GM19043 (cell line): ENCODE data around the gene RDH14.

Experiments
- ATAC-seq: cut with Tn5 transposase; IDR thresholded peaks from one replicate; pipeline ENCODE4 v1.9.1; 2021; ENCODE audit warnings: low read depth; ENCODE audit not compliant: unreplicated experiment

RDH14 gene

GRCh38 chr2:18578033-18578432, 17.6 kb upstream of the RDH14 start:
- no peak for ATAC-seq

- ATAC-seq = no peak
Measured at GRCh38 chr2:18566145-18566769, 5.8 kb upstream of the RDH14 start.

- ATAC-seq = no peak
Measured at GRCh38 chr2:18560797-18561085, 288 bp upstream of the RDH14 start.

- no peak for ATAC-seq
Measured at GRCh38 chr2:18559531-18560030, 872 bp downstream of the RDH14 start.

GRCh38 chr2:18558458-18558857, 2.0 kb downstream of the RDH14 start:
- no peak for ATAC-seq

GRCh38 chr2:18557121-18557520, 3.3 kb downstream of the RDH14 start:
- no peak for ATAC-seq

GRCh38 chr2:18552351-18553077, 7.9 kb downstream of the RDH14 start:
- ATAC-seq = no peak

GRCh38 chr2:18551623-18552022, 8.8 kb downstream of the RDH14 start:
- no peak for ATAC-seq

- no peak for ATAC-seq
Measured at GRCh38 chr2:18551169-18551568, 9.3 kb downstream of the RDH14 start.

GRCh38 chr2:18550433-18550832, 10.0 kb downstream of the RDH14 start:
- ATAC-seq = no peak

GRCh38 chr2:18549083-18549482, 11.4 kb downstream of the RDH14 start:
- no peak for ATAC-seq

GRCh38 chr2:18548621-18549020, 11.8 kb downstream of the RDH14 start:
- ATAC-seq = no peak

- ATAC-seq = peak; percentile 47
Measured at GRCh38 chr2:18546567-18546966, 13.9 kb downstream of the RDH14 start.

GRCh38 chr2:18545384-18545783, 15.1 kb downstream of the RDH14 start:
- ATAC-seq = no peak

- no peak for ATAC-seq
Measured at GRCh38 chr2:18544171-18544570, 16.3 kb downstream of the RDH14 start.

- no peak for ATAC-seq
Measured at GRCh38 chr2:18540872-18541271, 19.6 kb downstream of the RDH14 start.

- no peak for ATAC-seq
Measured at GRCh38 chr2:18536697-18537096, 23.8 kb downstream of the RDH14 start.

- ATAC-seq = no peak
Measured at GRCh38 chr2:18536100-18536499, 24.4 kb downstream of the RDH14 start.

GRCh38 chr2:18531194-18531593, 29.3 kb downstream of the RDH14 start:
- ATAC-seq = no peak

GRCh38 chr2:18527822-18528221, 32.6 kb downstream of the RDH14 start:
- ATAC-seq = no peak

GRCh38 chr2:18527326-18527725, 33.1 kb downstream of the RDH14 start:
- ATAC-seq = no peak

GRCh38 chr2:18526429-18526828, 34.0 kb downstream of the RDH14 start:
- no peak for ATAC-seq
